Lower leg skin (tissue), 3 donors: ENCODE results near the gene TRAM2.

ENCODE experiments used
- POLR2A ChIP-seq, 2 donors: fragments of 450-650 bp; IDR thresholded peaks; one replicate each; pipeline ENCODE4 v1.6.1; 2016 to 2017; ENCODE audit warnings: antibody characterized with exemption in 2 of 2, mild to moderate bottlenecking in 1 of 2, moderate library complexity in 1 of 2
- TF ChIP-seq, protein P1 (sequence below), 3 donors: fragments of 450-650 bp; IDR thresholded peaks; one replicate each; pipeline ENCODE4 v1.5.1; 2016; ENCODE audit warnings: antibody characterized with exemption in 3 of 3, mild to moderate bottlenecking in 3 of 3, moderate library complexity in 2 of 3

DNA sequence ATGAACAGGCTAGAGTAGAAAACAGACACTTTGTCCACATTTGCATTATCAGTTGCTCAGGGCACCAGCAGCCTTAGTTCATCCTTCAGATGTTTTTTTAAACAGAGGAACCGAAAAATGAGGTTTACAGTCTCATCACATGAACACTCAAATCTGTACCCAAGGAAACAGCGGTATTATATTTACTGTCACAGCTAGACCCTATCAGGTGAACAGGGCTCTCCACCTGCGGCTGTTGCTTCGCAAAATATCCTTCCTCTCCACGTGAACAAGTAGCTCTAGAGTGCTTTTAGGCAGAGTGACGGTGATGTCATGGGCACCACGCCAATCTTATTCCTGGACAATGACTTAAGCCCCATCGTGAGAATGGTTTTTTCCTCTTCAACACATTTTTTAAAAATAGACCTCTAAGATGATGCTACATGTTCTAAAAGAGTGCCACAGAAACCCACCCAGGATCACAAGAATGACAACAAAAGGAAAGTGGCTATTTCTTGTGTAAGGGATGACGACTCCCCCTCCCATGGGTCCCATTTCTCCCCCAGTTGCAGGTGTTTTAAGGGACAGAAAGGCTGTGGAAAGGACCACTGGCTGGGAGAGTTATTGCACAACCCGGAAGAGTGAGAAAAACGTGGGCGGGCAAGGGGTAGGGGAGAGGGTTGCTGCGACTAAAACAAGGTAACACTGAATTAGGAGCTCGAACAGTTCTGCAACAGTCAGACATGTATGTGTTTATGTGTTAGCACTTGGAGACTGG lies 79.0 kb downstream of the TRAM2 start:
- TF ChIP-seq, protein P1, sequence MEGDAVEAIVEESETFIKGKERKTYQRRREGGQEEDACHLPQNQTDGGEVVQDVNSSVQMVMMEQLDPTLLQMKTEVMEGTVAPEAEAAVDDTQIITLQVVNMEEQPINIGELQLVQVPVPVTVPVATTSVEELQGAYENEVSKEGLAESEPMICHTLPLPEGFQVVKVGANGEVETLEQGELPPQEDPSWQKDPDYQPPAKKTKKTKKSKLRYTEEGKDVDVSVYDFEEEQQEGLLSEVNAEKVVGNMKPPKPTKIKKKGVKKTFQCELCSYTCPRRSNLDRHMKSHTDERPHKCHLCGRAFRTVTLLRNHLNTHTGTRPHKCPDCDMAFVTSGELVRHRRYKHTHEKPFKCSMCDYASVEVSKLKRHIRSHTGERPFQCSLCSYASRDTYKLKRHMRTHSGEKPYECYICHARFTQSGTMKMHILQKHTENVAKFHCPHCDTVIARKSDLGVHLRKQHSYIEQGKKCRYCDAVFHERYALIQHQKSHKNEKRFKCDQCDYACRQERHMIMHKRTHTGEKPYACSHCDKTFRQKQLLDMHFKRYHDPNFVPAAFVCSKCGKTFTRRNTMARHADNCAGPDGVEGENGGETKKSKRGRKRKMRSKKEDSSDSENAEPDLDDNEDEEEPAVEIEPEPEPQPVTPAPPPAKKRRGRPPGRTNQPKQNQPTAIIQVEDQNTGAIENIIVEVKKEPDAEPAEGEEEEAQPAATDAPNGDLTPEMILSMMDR (IDR thresholded peaks at IDR 0.05): no peak
- TF ChIP-seq POLR2A (IDR thresholded peaks at IDR 0.05): no peak
